ENCODE data around the gene IL3. TPM values are rescaled to one million over a fixed set of nuclear protein-coding genes. Genes with fewer than 3 reads are reported as not detected.

Gene IL3
- total RNA-seq, 3 donors from 2014 or later (not counting 1 experiment from before 2014, with no cell fraction given): not detected

GRCh38 chr5:132026516-132027008 lies 33.9 kb upstream of the IL3 start:
- Histone ChIP-seq H3K4me3 (ENCODE audit: low read length) (no peak overlapping the region), H3K9me3 (ENCODE audit: control insufficient read depth, insufficient read depth, low read length) (no peaks in the 10 kb centered on the region), H3K36me3 (ENCODE audit: control insufficient read depth, insufficient read depth, low read length) (no peaks in the 10 kb centered on the region), H3K27ac (ENCODE audit: low read length) (peak overlapping the region; percentile 74), H3K4me1 (ENCODE audit: control insufficient read depth, insufficient read depth, low read length) (peaks cover 34% of the 10 kb centered on the region), H3K27me3 (ENCODE audit: control insufficient read depth, insufficient read depth, low read length) (no peaks in the 10 kb centered on the region)
- H3K4me1 Mint-ChIP-seq: peaks cover 5 to 24% of the 10 kb centered on the region in 2 donors
- H3K27ac Mint-ChIP-seq: no peak overlapping the region
- DNase-seq: peak; percentile 53 to 82
- H3K9me3 Mint-ChIP-seq: no peaks in the 10 kb centered on the region
- peak overlapping the region; percentile 32 for H3K4me3 Mint-ChIP-seq
- TF ChIP-seq CTCF (IDR thresholded peaks at IDR 0.05): no peak
- 36% methylated on average over 5 of the region's 5 CpGs for WGBS (ENCODE audit: insufficient coverage)
- intact Hi-C loops (cut with micrococcal nuclease): loop anchor here (2.0 kb wide), 2 partner anchors 30 to 72 kb away; no protein-coding TSS in a partner anchor
- H3K36me3 Mint-ChIP-seq: no peaks in the 10 kb centered on the region
- peak; percentile 86 to 92 (median 86) for ATAC-seq
- H3K27me3 Mint-ChIP-seq (ENCODE audit: low read depth in 2 of 2): peaks cover 9 to 16% of the 10 kb centered on the region in 2 donors

DNA sequence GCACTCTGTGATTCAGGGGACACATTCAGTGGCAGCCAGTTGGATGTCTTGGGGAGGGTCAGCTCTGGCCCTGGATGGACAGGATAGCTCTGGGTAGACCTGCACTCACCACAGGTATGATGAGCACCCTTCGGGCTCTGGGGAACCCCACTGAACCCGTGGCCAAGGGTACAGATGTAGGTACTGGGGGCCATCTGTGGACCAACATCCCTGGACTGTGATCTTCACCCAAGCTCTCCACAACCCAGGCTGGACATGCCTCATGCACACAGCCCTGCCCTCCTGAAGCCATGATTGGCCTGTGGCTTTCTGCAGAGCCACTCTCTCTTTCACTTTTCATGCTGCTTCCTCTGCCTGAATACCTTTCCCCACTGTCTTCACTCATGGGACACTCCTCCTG lies 33.4 kb upstream of the IL3 start:
- Mint-ChIP-seq H3K27ac (no peak overlapping the region), H3K36me3 (no peaks in the 10 kb centered on the region), H3K4me1 (peaks cover 5 to 24% of the 10 kb centered on the region in 2 donors), H3K4me3 (peak overlapping the region; percentile 32), H3K27me3 (ENCODE audit: low read depth in 2 of 2) (peaks cover 9 to 17% of the 10 kb centered on the region in 2 donors), H3K9me3 (no peaks in the 10 kb centered on the region)
- 55% methylated on average over 2 of the region's 2 CpGs for WGBS (ENCODE audit: insufficient coverage)
- peaks cover 34% of the 10 kb centered on the region for H3K4me1 ChIP-seq (ENCODE audit: control insufficient read depth, insufficient read depth, low read length)
- no peaks in the 10 kb centered on the region for H3K9me3 ChIP-seq (ENCODE audit: control insufficient read depth, insufficient read depth, low read length)
- no peak overlapping the region for H3K4me3 ChIP-seq (ENCODE audit: low read length)
- peak in 1 of 2 donors; percentile 23 for DNase-seq
- H3K36me3 ChIP-seq (ENCODE audit: control insufficient read depth, insufficient read depth, low read length): no peaks in the 10 kb centered on the region
- no peaks in the 10 kb centered on the region for H3K27me3 ChIP-seq (ENCODE audit: control insufficient read depth, insufficient read depth, low read length)
- TF ChIP-seq CTCF (IDR thresholded peaks at IDR 0.05): no peak
- intact Hi-C loops (cut with micrococcal nuclease): loop anchor here (2.0 kb wide), 2 partner anchors 30 to 72 kb away; no protein-coding TSS in a partner anchor
- peak overlapping the region; percentile 74 for H3K27ac ChIP-seq (ENCODE audit: low read length)
- peak; percentile 30 to 44 (median 43) for ATAC-seq

GRCh38 chr5:132029609-132030330 lies 30.7 kb upstream of the IL3 start:
- Mint-ChIP-seq H3K36me3 (peaks cover 18% of the 10 kb centered on the region), H3K27ac (no peak overlapping the region), H3K27me3 (ENCODE audit: low read depth in 2 of 2) (peaks cover 14 to 34% of the 10 kb centered on the region in 2 donors), H3K4me3 (no peak overlapping the region), H3K4me1 (peaks cover 5 to 24% of the 10 kb centered on the region in 2 donors), H3K9me3 (peaks cover 6 to 12% of the 10 kb centered on the region in 2 donors)
- H3K4me3 ChIP-seq (ENCODE audit: low read length): no peak overlapping the region
- DNase-seq (no peak), ATAC-seq (no peak)
- no peaks in the 10 kb centered on the region for H3K27me3 ChIP-seq (ENCODE audit: control insufficient read depth, insufficient read depth, low read length)
- peaks cover 34% of the 10 kb centered on the region for H3K4me1 ChIP-seq (ENCODE audit: control insufficient read depth, insufficient read depth, low read length)
- 96% methylated on average over 4 of the region's 4 CpGs for WGBS (ENCODE audit: insufficient coverage)
- no peaks in the 10 kb centered on the region for H3K9me3 ChIP-seq (ENCODE audit: control insufficient read depth, insufficient read depth, low read length)
- no peak for TF ChIP-seq CTCF (IDR thresholded peaks at IDR 0.05)
- H3K36me3 ChIP-seq (ENCODE audit: control insufficient read depth, insufficient read depth, low read length): no peaks in the 10 kb centered on the region
- no peak overlapping the region for H3K27ac ChIP-seq (ENCODE audit: low read length)
- intact Hi-C loops (cut with micrococcal nuclease): no loop called here
